ELF-1 (cell line): ENCODE results near the gene ALDH4A1.
"Not testable (repeated sequence)": the region's sequence is repeated elsewhere in the genome, so short reads cannot be mapped to it uniquely, and the experiment has no call there.

Experiments used
- DNase-seq: peaks from one replicate; pipeline ENCODE4 v3.0.0-alpha.2; 2016; ENCODE audit warnings: low read depth, low spot score

The ALDH4A1 gene

DNA sequence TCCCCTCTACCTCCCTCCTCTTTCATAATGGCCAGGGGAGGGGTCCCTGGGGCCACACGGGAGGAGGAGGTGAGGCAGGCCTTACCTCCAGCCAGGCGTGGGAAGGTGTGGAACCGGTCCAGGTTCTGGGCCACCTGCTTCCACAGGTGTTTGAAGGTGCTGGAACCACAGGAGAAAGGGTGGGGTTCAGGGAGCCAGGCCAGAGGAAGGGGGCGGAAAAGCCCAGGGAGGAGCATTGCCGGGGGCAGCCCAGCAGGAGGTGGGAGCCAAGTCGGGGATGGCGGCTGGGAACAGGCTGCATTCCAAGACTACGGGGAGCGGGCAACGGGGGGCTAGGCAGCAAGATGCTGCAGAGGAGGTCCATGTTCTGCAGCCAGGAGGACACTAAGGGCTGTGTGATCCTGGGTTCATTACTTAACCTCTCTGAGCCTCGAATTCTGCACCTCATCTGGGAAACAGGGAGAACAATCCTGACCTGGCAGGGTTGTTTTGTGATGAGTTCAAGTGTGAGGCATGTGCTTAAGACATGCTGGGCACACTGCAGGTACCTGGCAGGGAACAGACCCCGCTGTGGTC, 23.1 kb downstream of the ALDH4A1 start:
- DNase-seq = no peak

DNA sequence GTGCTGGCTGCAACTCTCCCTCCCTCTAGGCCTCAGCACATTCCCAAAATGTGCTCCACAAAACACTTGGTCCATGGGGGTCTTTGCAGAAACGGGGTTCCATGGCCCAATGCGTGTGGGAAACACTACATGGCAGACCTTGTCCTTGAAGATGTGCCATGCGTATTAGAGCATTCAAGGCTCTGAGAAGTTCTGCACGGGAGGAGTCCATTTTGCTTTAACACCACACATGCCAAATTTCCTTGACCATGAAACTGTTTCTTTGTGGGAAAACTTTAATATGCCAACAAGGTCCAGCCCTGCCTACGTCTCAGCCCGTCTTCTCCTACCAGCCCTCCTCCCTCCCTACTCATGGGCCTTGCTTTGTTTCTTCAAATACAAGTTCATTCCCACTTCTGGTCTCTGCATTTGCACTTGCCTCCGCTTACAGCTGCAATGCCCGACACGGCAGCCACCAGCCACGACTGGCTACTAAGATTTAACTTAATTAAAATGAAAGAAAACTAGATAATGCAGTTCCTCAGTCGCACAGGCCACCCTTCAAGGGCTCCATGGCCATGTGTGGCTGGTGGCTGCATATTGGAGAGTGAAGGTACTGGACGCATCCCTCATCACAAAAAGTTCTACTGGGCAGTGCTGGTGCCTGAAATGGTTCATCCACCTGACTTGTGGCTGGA, 23.7 kb downstream of the ALDH4A1 start:
- no peak for DNase-seq

DNA sequence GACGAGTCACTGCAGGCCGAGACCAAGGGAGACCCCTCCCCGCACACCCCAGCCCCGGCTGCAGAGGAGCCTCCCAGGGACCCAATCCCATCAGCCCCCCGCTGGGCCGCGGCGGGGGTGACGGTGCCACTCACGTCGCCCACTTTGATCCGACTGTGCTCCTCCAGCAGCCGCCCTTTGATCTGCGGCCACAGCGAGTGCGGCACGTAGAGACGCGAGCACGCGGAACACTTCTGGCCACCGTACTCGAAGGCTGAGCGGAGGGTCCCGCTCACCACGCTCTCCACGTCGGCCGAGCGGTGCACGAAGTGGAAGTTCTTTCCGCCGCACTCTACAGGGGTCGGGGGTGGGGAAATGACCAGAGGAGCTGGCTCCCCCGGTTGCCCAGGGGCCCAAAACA, 25.1 kb downstream of the ALDH4A1 start:
- DNase-seq = no peak

DNA sequence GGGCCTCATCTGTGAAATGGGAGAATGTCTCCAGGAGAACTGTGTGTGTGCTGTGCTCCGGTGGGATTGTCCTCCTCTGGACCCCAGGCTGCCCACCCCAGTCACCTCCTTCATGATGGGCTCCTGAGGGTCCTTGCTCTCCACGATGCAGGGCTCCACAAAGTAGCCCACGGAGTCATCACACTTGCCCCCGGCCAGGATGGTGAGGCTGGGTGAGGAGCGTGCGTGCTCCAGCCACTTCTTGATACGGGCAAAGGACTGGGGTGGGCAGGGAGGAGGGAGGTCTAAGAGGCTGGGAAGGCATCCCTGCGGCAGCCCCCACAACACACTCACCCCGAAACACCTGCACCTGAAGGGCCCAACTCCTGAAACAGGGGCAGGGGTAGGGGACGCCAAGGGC, 26.1 kb downstream of the ALDH4A1 start:
- DNase-seq = no peak

DNA sequence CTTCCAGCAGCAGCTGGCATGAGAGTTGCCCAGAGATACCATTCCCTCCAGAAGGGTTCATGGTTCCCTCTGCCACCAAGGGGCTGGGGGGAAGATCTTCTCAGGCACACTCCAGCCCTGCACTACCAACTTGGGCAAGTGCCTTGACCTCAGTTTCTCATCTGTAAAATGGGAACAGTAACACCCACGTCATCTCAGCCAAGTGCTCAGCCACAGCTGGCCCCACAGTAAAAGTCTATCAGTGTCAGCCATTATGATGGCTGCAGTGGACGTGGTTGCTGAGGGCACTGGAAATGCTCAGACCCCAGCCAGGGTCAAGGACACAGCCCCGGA, 26.6 kb downstream of the ALDH4A1 start:
- no peak for DNase-seq

DNA sequence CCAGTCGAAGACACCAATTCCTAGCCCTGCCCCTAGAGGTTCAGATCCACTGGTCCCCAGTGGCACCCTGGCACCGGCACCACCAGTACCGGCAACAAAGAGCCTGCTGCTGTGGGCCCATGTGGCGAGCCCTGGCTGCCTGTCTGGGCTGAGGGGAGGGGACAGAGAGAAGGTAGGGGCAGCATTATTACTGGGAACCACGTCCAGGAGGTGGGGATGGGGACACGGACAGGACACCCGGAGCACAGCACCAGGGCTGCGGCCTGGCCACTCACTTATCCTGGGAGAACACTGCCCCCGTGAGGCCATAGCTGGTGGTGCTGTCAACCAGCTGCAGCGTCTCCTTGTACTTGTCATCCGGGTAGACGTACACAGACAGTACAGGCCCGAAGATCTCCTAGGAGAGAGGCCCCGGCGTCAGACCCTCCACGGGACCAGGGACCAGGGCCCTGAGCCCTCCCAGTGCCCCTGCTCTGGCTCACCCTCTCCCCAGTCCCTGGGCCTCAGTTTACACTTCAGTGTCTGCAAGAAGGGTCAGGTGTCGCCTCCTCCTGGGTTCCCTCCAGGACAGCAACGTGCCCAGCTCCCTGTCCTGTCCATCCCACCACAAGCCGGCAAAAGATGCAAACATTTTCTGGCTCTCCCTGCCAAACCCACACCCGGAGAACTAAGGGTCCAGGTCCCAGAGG, 27.1 kb downstream of the ALDH4A1 start:
- DNase-seq = peak; percentile 94

DNA sequence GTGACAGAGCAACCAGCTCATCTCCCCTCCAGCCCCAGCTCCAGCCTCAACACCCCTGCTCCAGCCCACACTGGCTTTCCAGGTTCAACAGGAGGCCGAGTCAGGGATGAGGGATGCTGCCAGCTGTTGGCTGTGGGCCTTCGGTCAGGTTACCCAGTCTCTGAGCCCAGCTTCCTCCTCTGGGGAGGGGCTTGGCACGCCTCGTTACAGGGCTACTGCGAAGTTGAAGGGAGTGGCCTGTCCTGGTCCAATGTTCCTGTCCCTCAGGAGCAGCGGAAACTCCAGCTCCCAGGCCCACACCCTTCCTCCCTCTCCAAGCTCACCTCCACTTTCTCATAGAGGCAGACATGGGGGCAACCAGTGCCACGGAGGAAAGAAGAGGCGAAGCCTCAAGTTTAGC, 27.8 kb downstream of the ALDH4A1 start:
- DNase-seq = no peak

DNA sequence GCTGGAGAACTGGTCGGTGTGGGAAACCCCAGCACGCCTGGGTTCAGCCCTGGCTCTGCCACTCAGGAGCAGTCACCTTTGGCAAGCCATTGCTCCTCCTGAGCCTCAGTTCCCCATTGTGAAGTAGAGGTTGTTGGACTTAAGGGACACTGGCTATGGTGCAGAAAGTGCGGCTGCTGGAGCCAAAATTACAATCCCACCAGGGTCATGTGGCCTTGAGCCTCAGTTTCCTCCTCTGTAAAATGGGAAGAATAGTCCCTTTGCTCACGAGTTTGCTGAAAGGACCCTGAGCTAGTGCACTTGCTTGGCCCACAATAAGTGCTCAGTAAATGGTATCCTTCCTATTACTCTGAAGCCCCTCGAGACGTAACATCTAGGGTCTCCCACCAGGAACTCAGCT, 28.3 kb downstream of the ALDH4A1 start:
- DNase-seq = no peak

DNA sequence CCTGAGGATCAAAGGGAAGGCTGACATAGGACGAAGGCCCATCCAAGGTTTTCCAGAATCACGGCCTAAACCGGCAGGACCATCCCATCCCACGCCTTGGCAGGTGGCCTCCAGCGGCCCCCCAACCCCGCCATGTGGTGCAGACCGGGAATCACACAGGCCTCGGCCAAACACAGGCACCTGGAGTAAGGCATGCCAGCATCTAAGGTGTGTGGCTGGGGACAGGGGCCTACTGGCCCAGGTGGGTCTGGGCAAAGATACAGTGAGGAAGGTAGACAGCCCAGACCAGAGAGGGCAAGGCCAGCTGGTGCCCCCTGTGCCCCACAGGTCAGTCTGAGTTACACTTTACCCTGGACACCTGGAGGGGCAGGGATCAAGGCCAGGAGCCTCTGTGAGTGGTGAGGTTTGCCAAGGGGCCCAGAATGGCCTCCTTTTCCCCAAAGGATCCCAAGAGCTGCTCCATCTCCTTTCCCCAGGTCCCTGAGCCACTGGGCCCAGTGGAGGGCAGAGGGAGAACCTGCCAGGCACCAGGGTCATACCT, 30.2 kb downstream of the ALDH4A1 start:
- DNase-seq = no peak

DNA sequence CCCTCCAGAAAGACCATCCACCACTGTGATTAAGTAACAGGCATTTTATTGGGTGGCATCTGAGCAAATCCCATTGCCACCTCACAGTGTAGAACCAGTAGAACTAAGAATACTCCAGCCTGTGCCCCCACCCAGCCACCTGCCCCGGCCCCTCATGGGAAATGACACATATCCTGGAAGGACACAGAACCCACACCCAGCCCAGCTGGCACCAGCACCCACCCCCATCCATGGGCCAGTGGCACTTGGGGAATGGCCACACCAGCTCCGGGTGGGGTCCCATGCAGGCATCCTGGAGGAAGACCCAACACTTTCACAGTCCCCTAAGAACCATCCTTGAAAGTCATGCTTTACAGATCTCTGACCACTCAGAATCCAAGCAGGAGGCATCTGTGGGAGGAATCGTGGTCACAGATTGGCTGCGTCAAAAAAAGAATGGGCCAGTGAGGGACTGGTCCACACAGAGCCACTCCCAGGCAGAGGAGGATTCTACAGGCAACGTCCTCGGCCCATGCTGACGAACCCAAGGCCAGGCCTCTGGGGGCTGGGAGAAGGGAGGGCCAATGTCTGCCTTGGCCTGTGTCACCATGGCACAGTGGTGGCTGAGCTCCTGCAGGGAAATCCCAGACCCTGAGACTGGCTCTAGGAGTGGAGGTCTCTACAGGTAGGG, 30.8 kb downstream of the ALDH4A1 start:
- no peak for DNase-seq

DNA sequence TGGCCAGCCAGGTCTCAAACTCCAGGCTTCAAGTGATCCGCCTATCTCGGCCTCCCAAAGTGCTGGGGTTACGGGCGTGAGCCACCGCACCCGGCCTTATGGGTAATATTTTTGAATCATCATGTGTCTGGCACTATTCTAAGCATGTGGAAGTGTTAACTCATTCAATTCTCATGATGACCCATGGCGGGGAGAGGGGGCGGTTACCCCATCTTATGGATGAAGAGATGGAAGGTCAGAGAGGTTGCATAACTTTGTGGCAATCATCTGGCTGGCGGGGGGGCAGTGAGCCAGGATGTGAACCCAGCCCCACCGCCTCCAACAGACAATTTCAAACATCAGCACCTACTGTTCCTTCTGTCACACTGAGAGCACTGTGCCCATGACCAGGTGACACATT, 31.4 kb downstream of the ALDH4A1 start:
- no peak for DNase-seq

DNA sequence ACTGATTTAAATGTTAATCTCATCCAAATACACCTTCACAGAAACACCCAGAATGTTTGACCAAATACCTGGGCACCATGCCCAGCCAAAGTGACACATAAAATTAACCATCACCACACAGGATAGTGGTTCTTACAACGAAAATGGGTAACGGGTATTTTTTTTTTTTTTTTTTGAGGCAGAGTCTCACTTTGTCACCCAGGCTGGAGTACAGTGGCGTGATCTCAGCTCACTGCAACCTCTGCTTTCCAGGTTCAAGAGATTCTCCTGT, 31.8 kb downstream of the ALDH4A1 start:
- not testable (repeated sequence) for DNase-seq

DNA sequence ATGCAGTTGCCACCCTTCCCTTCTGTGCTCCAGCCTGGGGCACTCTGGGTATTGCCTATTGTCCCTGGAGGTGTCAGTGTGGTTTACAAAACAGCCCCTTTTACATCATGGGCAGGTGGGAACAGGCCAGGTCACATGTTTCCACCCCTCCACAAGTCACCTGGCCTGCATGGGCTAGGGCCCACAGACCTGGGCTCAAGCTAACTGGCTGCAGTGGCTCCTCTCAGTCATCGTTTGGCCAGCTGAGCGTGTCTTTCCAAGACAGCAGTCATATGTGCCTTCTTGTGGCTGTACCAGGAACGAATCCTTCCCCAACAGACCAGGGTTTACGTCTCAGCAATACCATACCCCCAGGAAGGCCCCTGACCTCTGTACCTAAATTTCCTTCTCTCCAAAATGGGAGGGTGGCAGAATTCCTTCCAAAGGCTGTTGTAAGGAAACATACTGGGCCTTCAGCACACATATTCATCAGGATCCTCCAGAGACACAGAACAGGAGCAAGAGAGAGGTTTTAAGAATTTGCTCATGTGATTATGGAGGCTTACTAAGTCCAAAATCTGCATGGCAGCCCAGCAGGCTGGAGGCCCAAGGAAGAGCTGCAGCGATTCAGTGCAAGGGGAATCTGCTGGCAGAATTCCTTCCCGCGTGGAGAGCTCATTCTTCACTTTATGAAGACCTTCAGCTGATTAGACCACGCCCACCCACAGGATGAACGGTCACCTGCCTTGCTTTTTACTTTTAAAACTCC, 32.3 kb downstream of the ALDH4A1 start:
- peak; percentile 37 for DNase-seq

DNA sequence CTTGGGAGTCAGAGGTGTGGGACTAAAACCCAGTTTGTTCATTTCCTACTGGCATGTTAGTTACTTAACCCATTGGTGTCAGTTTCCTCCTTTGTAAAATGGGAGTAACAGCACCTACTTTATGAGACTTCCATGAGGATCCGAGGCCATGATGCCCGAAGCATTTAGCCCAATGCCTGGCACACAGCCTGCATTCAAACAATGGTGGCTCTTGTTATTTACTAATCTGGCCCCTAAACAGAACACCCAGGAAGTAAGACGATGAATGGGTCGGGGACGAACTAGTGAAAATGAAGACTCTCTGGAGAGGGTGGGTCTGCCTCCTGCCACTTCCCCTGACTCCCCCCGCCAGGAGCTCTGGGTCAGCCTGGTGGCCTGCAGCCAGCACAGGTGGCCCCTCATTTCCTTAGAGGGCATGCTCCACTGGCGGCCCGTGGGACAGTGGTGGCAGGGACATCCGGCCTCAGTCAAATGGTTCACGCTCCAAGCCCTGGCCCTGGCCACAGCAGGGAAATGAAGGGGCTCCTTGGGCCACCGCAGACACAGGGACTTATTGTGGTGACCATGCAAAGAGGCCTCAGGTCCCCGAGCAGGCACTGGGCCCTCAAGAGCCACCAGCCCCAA, 33.4 kb downstream of the ALDH4A1 start:
- DNase-seq = no peak

DNA sequence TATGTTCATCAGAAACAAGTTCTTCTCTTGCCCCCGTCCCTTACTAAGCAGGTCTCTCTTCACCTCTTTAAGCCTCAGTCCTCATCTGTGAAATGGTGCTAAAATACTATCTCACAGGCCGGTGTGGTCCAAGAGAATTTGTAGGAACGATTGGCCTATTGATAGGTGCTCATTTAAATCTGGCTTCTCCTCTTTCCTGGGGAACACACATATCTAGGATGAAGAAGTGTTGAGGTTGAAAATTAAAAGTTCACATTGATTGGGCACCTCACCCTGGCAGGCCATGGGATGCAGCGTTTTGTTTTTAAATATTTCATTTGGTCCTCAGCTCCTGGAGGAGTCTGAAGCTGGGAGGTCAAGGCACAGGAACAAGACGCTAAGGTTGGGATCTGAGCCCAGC, 34.0 kb downstream of the ALDH4A1 start:
- no peak for DNase-seq

DNA sequence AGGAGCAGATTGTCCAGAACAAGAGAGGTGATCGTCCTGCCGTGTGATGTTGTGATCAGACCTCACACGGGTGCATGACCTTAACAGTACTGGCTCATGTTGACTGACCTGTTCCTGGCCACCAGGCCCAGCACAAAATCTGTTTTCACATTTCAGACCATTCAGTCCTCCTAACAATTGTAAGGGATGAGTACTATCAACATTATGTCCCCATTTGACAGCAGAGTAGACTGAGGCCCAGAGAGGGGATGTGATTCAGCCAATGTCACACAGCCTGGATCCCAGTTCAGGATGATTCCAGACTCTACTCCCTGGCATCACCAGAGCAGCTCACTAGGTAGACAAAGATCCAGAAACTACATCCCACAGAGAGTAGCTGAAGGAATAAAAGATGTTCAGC, 35.5 kb downstream of the ALDH4A1 start:
- no peak for DNase-seq

DNA sequence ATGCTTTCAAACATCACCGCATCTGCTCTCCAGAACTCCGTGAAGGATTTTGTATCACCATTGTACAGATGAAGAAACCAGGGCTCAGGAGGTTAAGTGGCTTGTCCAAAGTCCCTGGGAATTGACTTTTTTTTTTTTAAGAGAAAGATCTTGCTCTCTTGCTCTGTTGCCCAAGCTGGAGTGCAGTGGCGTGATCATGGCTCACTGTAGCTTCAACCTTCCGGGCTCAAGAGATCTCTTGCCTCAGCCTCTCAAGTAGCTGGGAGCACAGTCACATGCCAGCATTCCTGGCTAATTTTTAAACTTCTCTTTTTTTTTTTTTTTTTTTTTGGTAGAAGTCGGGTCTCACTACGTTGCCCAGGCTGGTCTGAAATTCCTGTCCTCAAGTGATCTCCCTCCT, 36.0 kb downstream of the ALDH4A1 start:
- no peak for DNase-seq

DNA sequence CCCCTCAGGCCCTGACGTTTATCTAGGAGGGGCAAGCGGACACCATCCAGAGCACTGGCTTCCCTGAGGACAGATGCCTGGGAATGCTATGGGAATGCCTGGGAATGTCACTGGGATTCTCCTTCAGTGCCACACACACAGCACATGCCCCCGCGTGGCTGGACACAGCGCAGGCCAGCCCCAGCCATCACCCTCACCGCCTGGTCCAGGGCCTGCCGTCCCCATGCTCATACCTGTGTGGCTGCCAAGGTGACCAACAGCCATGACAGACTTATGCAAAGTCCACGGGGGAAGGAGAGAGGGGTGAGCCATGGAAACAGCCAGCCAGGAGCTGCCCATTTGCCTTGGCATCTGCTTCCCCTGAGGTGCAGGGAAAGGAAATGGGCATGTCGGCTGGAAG, 37.2 kb downstream of the ALDH4A1 start:
- DNase-seq = no peak

DNA sequence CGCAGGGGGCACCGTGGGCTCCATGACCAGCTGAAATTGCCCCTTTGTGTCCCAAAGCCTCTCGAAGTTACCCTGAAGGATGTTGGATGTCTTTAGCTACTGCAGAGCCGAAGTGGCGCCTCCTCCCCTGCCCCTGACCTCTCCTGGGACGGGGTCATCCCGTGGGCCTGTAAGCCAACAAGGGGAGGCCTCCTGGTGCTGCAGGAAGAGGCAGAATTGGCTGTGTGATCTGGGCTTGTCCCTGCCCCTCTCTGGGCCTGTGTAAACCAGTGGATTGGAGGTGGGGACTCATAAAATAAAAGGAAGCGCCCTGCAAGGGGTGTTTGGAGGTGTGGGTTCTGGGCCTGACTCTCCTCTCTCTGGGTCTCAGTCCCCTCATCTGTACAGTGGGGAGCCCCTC, 40.8 kb downstream of the ALDH4A1 start:
- no peak for DNase-seq

DNA sequence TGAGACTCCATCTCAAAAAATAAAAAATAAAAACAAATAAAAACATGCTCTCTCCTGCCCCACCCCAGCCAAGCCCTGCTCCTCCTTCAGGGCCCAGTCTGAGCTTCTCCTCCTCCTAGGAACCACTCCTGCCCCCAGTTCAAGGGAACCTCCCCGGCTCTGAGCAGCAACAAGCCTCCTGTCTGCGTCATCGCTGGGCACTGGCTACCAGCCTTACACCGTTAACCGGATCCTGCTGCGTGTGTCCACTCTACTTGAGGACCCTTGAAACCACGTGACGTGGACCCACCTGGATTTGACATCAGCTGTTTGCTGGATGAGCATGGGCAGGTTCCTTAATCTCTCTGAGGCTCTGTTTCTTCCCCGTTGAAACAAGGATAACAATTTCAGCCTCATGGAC, 41.3 kb downstream of the ALDH4A1 start:
- DNase-seq = no peak

DNA sequence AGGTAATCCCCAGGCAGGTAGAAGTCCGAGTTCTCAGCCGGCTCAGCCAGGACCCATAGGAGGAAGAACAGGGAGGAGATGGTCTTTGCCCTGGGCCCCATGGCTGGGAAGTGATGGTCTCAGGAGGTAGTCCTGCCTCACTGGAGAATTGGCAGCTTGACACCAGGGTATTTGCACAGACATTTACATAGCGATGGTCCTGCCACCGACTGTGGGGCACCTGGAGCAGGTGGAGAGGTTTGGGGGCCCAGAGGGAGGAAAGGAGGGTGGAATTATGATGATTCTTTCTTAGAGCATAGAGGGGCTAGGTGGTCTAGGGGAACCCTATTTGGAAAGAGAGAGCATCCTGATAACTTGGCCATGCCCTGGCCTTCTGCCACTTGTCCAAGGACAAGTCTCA, 42.8 kb downstream of the ALDH4A1 start, which contains the start of gene TAS1R2:
Gene TAS1R2, minus strand, starts transcription at position 101 of the 400 bp plus-strand sequence. Its CDS starts 0 bp downstream, at position 101.
- no peak for DNase-seq
